Brain microvascular endothelial cell (primary cell): ENCODE data around the gene ENDOD1.

Experiments
- DNase-seq: peaks from one replicate; pipeline ENCODE4 v3.0.0-alpha.2; 2020
- H3K27ac ChIP-seq: fragments of 250-450 bp; sonication (Bioruptor Pico); 2 replicates; pipeline ENCODE4 v1.5.1; 2020; ENCODE audit warnings: mild to moderate bottlenecking, moderate library complexity
- H3K27me3 ChIP-seq: fragments of 250-450 bp; sonication (Bioruptor Pico); replicated peaks from 2 replicates; pipeline ENCODE4 v1.5.1; 2020; ENCODE audit warnings: mild to moderate bottlenecking
- H3K36me3 ChIP-seq: fragments of 250-450 bp; sonication (Bioruptor Pico); replicated peaks from 2 replicates; pipeline ENCODE4 v1.5.1; 2020; ENCODE audit warnings: mild to moderate bottlenecking
- H3K4me3 ChIP-seq: 2 replicates; pipeline ENCODE4 v1.5.1; 2011; ENCODE audit warnings: low read depth, mild to moderate bottlenecking, control low read depth, low read length, moderate library complexity
- in situ Hi-C: cut with HindIII; loops from 2 replicates; pipeline ENCODE4 v1.10.0; 2017; ENCODE audit warnings: low sequenced_read_pairs, low pct_ligation_motif_present
- TF ChIP-seq, protein P1 (sequence below): IDR thresholded peaks from 2 replicates; pipeline ENCODE4 v1.5.1; 2011; ENCODE audit warnings: low read depth, mild to moderate bottlenecking, moderate library complexity, low read length, control low read depth, inconsistent platforms; ENCODE audit errors: missing control alignments

Gene ENDOD1

DNA sequence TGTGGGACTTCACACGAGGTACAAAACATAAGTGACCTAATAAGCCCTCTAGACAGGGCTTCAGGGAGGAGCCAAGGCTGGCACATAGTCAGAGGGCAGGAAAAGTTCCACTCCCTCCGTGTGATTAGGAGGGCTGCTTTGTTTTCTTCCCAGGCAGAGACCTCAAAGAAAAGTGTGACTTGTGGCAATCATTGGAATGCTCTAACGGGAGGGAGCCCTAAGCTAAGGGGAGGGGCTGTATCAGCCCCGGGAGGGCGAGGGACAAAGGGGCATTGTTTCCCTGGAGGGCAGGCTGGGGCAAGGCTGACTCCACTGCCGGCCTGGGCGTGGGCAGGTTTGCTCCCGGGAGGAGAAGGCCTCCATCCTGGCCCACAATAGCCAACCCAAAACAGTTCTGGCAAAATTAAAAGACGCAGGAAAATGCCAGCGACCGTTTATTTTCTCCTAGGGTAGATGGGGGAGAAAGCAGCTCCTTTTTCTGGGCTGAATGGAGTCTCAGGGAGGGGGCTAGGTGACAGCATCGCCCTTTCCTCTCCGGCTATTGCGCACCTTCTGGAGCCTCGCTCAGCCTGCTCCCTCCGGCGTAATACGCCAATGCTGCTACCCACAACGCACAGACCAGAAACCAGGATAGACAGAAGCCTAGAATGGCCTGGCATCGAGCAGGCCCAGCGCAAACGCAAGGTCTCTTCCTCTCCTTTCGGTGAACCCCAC, 60.2 kb downstream of the ENDOD1 start:
- TF ChIP-seq, protein P1, sequence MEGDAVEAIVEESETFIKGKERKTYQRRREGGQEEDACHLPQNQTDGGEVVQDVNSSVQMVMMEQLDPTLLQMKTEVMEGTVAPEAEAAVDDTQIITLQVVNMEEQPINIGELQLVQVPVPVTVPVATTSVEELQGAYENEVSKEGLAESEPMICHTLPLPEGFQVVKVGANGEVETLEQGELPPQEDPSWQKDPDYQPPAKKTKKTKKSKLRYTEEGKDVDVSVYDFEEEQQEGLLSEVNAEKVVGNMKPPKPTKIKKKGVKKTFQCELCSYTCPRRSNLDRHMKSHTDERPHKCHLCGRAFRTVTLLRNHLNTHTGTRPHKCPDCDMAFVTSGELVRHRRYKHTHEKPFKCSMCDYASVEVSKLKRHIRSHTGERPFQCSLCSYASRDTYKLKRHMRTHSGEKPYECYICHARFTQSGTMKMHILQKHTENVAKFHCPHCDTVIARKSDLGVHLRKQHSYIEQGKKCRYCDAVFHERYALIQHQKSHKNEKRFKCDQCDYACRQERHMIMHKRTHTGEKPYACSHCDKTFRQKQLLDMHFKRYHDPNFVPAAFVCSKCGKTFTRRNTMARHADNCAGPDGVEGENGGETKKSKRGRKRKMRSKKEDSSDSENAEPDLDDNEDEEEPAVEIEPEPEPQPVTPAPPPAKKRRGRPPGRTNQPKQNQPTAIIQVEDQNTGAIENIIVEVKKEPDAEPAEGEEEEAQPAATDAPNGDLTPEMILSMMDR = no peak
- Histone ChIP-seq H3K27ac (peak overlapping the region; percentile 3), H3K4me3 (peak overlapping the region; percentile 70), H3K36me3 (no peaks in the 10 kb centered on the region), H3K27me3 (no peaks in the 10 kb centered on the region)
- in situ Hi-C loops = loop anchor here (25.0 kb wide), 1 partner anchor 612 kb away; no protein-coding TSS in a partner anchor
- DNase-seq = no peak

DNA sequence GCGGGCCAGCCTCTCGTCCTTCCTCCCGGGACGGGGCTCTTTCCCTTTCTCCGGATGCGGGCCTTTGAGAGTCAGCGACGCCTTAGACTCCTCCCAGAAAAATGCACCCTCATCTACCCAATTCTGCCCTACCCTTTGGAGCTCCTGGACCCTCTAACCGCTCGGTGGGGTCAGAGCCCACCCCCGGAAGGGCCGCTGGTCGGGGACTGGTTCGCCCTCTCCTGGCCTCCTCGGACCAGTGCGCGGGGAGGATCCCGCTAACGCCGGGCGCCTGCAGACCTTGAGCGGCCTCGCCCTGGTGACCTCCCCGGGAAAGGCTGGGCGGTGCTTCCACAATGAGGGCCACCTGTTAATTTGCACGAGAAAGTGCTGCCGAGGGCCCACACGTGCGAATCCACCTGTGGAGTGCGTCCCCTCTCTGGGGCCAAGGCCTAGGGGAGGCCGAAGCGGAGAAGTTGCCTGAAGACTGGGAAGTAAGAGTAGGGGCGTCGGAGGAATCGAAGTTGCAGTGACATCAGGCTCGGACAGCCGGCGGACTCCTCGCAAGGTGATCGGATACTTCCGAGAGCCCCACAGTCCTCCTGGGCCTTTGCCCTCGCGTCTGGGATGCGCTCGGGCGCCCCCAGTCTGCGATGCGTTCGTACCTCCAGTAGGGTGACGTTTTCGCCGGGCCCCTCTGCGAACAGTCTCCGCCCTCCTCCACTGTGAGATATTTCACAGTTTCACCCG, 61.5 kb downstream of the ENDOD1 start:
- H3K4me3 ChIP-seq = peak overlapping the region; percentile 70
- no peaks in the 10 kb centered on the region for H3K36me3 ChIP-seq
- DNase-seq = peak; percentile 87
- no peaks in the 10 kb centered on the region for H3K27me3 ChIP-seq
- H3K27ac ChIP-seq = peak overlapping the region; percentile 14
- TF ChIP-seq, protein P1 = peak; percentile 85
- in situ Hi-C loops = loop anchor here (25.0 kb wide), 1 partner anchor 611 kb away; no protein-coding TSS in a partner anchor

DNA sequence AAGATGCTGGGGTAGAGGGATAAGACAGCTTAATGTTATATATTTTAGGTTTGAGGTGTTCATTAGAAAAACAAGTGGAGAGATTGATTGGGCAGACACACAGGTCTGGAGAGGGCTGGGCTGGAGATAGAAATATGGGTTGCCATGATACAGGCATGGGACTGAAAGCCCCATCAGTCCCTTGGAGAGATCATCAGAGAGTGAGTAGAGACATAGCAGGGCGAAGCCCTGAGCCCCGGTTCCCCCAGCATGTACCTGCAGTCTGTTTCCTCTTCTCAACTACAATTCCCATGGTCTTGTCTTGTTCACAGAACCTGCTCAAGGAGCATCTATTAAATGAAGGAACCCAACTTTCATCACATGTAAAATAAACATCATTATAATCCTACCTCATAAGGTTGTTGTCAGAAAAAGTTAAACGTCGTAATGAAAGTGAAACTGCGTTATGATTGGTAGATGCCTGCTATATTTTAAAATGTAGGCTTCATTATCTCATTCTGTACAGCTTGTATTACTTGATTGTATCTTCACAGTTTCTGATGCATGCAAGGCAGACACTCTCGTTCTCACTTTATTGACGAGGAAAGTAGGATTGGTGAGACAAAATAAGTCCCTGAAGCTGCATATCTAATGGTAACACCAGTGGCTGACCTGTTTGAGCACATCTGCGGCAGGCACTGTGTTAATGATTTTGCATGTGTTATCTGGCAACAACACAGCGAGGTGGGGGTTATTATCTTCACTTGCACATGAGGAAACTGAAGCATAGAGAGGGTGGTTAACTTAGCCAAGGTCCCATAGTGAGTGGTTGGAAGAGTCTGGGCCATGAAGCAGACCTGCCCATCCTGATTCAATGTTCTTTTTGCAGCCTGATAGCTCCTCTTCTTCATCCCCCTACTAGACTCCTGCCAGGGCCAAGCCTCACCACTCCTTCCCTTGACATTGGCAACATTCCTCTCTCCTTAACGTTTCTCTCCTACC, 63.5 kb downstream of the ENDOD1 start:
- Histone ChIP-seq H3K27ac (no peak overlapping the region), H3K36me3 (no peaks in the 10 kb centered on the region)

DNA sequence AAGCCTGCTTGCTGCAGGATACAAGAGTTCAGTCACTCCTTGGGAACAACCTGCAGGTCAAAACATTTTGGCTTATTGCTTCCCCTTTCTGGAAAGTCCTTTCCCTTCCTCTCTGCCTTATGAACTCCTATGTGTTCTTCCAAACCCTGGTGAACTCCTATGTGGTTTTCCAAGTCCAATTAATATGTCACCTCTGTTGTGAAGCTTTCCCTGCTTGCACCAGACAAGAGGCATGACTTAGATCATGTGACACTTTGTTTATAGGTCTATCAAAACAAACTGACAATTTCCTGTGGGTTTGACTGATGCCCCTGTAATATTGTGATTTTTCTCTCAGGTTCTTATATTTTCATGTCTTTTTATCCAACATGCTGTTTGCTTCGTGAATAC, 64.2 kb downstream of the ENDOD1 start:
- H3K4me3 ChIP-seq = no peak overlapping the region
- no peak for DNase-seq
- H3K36me3 ChIP-seq = no peaks in the 10 kb centered on the region
- TF ChIP-seq, protein P1 = no peak
- in situ Hi-C loops = loop anchor here (25.0 kb wide), 1 partner anchor 608 kb away; no protein-coding TSS in a partner anchor
- H3K27ac ChIP-seq = no peak overlapping the region
- H3K27me3 ChIP-seq = no peaks in the 10 kb centered on the region

More for the DNA sequence above, 63.5 kb downstream of the ENDOD1 start:
- in situ Hi-C loops = loop anchor here (25.0 kb wide), 1 partner anchor 609 kb away; no protein-coding TSS in a partner anchor
- TF ChIP-seq, protein P1 = no peak
- DNase-seq = no peak
- Histone ChIP-seq H3K27me3 (no peaks in the 10 kb centered on the region), H3K4me3 (no peak overlapping the region)

DNA sequence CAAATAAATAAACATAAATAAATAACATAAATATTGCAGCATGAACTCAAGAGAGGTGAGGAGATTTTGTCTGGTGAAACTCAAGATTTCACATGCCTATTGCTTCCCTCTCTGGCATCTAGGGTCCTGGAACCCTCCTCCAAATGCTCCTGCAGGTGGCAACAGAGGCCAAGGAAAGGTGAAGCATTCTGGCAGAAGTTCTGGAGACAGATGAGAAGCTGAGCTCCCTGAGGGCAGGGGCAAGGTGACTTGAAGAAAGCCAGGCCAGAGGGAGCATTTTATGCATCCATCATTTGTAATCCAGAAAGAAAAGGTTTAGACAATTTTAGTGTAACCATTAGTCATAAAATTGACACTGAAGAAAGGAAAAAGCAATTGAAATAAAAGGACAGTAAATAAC, 64.9 kb downstream of the ENDOD1 start:
- H3K27me3 ChIP-seq = no peaks in the 10 kb centered on the region
- H3K27ac ChIP-seq = no peak overlapping the region
- in situ Hi-C loops = loop anchor here (25.0 kb wide), 1 partner anchor 608 kb away; no protein-coding TSS in a partner anchor
- H3K4me3 ChIP-seq = no peak overlapping the region
- H3K36me3 ChIP-seq = no peaks in the 10 kb centered on the region
- TF ChIP-seq, protein P1 = peak; percentile 79
- DNase-seq = no peak
